OCI-LY7 (cell line): Measurements from ENCODE around the gene PDE4A.

ENCODE experiments used
- CTCF ChIP-seq: fragments of 200-600 bp; sonication (generic); conservative IDR thresholded peaks from 2 replicates; pipeline ENCODE4 v1.5.1; 2014; ENCODE audit warnings: mild to moderate bottlenecking, antibody characterized with exemption, low read length, moderate library complexity, mixed read lengths
- EZH2phosphoT487 ChIP-seq: fragments of 200-600 bp; sonication (generic); IDR thresholded peaks from 2 replicates; pipeline ENCODE4 v1.6.1; 2018; ENCODE audit warnings: low read depth, borderline replicate concordance, mild to moderate bottlenecking, mixed run types, antibody characterized with exemption, low read length, moderate library complexity, mixed read lengths

GRCh38 chr19:10508036-10508435 lies 87.7 kb downstream of the PDE4A start:
- TF ChIP-seq CTCF = no peak
- TF ChIP-seq EZH2phosphoT487 = no peak
